ENCODE data around the gene KHDC4. TPM values are rescaled to one million over a fixed set of nuclear protein-coding genes. Genes with fewer than 3 reads are reported as not detected.

KHDC4 gene
- total and polyA plus RNA-seq, 10 of the 15 experiments (the other 5 are each of a cell fraction or from before 2014, with no cell fraction given), result 11.7 to 109 (median 41.9) TPM

DNA sequence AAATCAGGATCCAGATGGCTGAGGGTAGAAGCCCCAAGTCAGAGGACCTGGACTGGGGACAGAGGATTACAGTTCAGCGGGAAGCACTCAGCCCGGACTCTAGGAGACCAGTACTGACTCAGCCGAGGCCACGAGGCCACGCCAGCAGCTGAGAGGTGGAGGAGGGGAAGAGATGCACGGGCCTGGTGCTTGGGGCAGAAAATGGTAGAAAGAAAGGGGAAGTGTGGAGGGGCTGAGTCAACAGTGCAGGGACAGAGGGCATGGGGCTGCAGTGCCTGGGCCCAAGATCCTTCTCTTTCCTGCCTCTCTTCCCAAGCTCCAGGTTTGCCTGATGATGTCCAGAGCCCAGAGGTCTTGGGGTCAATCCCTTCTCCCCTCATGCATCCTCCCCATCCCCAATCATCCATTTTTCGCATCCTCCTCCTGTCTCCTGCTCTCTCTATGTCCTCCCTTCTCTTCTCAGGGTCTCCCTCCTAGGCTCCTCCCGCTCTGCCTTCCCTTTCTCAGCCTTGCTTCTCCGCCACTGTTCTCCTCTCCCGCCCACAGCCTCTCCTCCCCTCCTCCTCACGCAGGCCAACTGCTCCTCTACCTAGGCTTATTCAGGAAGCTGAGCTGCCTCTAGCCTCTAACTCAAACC is 36.4 kb upstream of the KHDC4 start (continued):
- TF ChIP-seq TCF3 (IDR thresholded peaks at IDR 0.05; ENCODE audit: borderline replicate concordance, insufficient read depth, low read depth, low read length) (no peak), MTA3 (IDR thresholded peaks at IDR 0.05; ENCODE audit: borderline replicate concordance, low read length) (no peak), ATF7 (IDR thresholded peaks at IDR 0.05; ENCODE audit: low read depth) (no peak), CHD4 (IDR thresholded peaks at IDR 0.05) (no peak), DPF2 (IDR thresholded peaks at IDR 0.05) (0 out of 2 replicates have a peak, but pooled peaks have one; percentile 80), SP1 (IDR thresholded peaks at IDR 0.05; ENCODE audit: low read depth, low read length) (no peak), GATAD2B (conservative IDR thresholded peaks at IDR 0.05; ENCODE audit: low read depth) (no peak; the same call in 1 of the 2 replicates), PML (IDR thresholded peaks at IDR 0.05; ENCODE audit: low read length) (no peak), SRF (IDR thresholded peaks at IDR 0.05; ENCODE audit: low read depth in 2 of 2, low read length in 2 of 2) (no peak), CHD2 (IDR thresholded peaks at IDR 0.05; ENCODE audit: borderline replicate concordance, low read depth, low read length) (peak; percentile 78), NFYB (IDR thresholded peaks at IDR 0.05; ENCODE audit: insufficient read depth, low read depth, low read length) (no peak), SREBF2 (IDR thresholded peaks at IDR 0.05; ENCODE audit: low read length) (no peak), CREB1 (IDR thresholded peaks at IDR 0.05; ENCODE audit: low read depth) (no peak), JUNB (IDR thresholded peaks at IDR 0.05) (no peak), CREM (IDR thresholded peaks at IDR 0.05; ENCODE audit: low read depth) (no peak), TBL1XR1 (IDR thresholded peaks at IDR 0.05; ENCODE audit: low read depth, low read length) (no peak), SIX5 (IDR thresholded peaks at IDR 0.05; ENCODE audit: low read depth, low read length, severe bottlenecking) (no peak), BHLHE40 (IDR thresholded peaks at IDR 0.05; ENCODE audit: borderline replicate concordance in 1 of 2, low read depth in 2 of 2, low read length in 1 of 2) (peak; percentile 86 to 91), SREBF1 (IDR thresholded peaks at IDR 0.05; ENCODE audit: low read length) (no peak), ASH2L (IDR thresholded peaks at IDR 0.05; ENCODE audit: borderline replicate concordance, low read depth) (no peak)
- TF ChIP-seq, protein P1, sequence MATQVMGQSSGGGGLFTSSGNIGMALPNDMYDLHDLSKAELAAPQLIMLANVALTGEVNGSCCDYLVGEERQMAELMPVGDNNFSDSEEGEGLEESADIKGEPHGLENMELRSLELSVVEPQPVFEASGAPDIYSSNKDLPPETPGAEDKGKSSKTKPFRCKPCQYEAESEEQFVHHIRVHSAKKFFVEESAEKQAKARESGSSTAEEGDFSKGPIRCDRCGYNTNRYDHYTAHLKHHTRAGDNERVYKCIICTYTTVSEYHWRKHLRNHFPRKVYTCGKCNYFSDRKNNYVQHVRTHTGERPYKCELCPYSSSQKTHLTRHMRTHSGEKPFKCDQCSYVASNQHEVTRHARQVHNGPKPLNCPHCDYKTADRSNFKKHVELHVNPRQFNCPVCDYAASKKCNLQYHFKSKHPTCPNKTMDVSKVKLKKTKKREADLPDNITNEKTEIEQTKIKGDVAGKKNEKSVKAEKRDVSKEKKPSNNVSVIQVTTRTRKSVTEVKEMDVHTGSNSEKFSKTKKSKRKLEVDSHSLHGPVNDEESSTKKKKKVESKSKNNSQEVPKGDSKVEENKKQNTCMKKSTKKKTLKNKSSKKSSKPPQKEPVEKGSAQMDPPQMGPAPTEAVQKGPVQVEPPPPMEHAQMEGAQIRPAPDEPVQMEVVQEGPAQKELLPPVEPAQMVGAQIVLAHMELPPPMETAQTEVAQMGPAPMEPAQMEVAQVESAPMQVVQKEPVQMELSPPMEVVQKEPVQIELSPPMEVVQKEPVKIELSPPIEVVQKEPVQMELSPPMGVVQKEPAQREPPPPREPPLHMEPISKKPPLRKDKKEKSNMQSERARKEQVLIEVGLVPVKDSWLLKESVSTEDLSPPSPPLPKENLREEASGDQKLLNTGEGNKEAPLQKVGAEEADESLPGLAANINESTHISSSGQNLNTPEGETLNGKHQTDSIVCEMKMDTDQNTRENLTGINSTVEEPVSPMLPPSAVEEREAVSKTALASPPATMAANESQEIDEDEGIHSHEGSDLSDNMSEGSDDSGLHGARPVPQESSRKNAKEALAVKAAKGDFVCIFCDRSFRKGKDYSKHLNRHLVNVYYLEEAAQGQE (IDR thresholded peaks at IDR 0.05; ENCODE audit: low read depth, low read length), result no peak
- TF ChIP-seq, protein P2, sequence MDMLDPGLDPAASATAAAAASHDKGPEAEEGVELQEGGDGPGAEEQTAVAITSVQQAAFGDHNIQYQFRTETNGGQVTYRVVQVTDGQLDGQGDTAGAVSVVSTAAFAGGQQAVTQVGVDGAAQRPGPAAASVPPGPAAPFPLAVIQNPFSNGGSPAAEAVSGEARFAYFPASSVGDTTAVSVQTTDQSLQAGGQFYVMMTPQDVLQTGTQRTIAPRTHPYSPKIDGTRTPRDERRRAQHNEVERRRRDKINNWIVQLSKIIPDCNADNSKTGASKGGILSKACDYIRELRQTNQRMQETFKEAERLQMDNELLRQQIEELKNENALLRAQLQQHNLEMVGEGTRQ (IDR thresholded peaks at IDR 0.05; ENCODE audit: borderline replicate concordance, low read depth, low read length), result no peak
- TF ChIP-seq, protein P3, sequence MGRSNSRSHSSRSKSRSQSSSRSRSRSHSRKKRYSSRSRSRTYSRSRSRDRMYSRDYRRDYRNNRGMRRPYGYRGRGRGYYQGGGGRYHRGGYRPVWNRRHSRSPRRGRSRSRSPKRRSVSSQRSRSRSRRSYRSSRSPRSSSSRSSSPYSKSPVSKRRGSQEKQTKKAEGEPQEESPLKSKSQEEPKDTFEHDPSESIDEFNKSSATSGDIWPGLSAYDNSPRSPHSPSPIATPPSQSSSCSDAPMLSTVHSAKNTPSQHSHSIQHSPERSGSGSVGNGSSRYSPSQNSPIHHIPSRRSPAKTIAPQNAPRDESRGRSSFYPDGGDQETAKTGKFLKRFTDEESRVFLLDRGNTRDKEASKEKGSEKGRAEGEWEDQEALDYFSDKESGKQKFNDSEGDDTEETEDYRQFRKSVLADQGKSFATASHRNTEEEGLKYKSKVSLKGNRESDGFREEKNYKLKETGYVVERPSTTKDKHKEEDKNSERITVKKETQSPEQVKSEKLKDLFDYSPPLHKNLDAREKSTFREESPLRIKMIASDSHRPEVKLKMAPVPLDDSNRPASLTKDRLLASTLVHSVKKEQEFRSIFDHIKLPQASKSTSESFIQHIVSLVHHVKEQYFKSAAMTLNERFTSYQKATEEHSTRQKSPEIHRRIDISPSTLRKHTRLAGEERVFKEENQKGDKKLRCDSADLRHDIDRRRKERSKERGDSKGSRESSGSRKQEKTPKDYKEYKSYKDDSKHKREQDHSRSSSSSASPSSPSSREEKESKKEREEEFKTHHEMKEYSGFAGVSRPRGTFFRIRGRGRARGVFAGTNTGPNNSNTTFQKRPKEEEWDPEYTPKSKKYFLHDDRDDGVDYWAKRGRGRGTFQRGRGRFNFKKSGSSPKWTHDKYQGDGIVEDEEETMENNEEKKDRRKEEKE (IDR thresholded peaks at IDR 0.05), result no peak
- TF ChIP-seq, protein P4, sequence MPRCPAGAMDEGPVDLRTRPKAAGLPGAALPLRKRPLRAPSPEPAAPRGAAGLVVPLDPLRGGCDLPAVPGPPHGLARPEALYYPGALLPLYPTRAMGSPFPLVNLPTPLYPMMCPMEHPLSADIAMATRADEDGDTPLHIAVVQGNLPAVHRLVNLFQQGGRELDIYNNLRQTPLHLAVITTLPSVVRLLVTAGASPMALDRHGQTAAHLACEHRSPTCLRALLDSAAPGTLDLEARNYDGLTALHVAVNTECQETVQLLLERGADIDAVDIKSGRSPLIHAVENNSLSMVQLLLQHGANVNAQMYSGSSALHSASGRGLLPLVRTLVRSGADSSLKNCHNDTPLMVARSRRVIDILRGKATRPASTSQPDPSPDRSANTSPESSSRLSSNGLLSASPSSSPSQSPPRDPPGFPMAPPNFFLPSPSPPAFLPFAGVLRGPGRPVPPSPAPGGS (IDR thresholded peaks at IDR 0.05; ENCODE audit: borderline replicate concordance, insufficient read depth, low read depth, low read length, poor library complexity, severe bottlenecking), result no peak
